ENCODE results near the gene PGGHG.

DNA sequence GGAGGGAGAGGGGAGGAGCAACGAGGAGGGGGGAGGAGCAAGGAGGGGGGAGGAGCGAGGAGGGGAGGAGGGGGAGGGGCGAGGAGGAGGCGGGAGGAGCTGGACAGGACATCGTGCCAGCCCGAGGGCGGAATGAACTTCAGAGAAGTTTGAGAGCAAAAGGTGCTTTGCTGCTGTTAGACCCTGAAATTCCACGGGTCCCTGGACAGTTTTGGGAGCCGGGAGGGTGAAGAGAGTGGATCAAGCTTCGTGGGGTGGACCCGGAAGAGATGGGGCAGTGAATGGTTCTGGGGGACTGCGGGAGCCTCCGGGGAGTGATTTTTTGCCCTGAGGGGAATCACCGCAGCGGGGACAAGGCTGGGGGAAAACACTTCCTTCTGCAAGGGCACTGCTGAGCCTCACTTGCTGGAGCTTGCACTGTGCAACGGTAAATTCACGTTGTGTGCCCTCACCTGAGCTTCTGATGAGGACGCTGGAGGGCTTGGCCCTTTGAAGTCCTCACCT is 21.4 kb upstream of the PGGHG start:
- TF ChIP-seq, protein P1, sequence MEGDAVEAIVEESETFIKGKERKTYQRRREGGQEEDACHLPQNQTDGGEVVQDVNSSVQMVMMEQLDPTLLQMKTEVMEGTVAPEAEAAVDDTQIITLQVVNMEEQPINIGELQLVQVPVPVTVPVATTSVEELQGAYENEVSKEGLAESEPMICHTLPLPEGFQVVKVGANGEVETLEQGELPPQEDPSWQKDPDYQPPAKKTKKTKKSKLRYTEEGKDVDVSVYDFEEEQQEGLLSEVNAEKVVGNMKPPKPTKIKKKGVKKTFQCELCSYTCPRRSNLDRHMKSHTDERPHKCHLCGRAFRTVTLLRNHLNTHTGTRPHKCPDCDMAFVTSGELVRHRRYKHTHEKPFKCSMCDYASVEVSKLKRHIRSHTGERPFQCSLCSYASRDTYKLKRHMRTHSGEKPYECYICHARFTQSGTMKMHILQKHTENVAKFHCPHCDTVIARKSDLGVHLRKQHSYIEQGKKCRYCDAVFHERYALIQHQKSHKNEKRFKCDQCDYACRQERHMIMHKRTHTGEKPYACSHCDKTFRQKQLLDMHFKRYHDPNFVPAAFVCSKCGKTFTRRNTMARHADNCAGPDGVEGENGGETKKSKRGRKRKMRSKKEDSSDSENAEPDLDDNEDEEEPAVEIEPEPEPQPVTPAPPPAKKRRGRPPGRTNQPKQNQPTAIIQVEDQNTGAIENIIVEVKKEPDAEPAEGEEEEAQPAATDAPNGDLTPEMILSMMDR (IDR thresholded peaks at IDR 0.05; ENCODE audit: low read length) = no peak
- TF ChIP-seq EZH2 (IDR thresholded peaks at IDR 0.05; ENCODE audit: borderline replicate concordance, low read length) = no peak
